ENCODE results near the gene ABHD16A.

DNA sequence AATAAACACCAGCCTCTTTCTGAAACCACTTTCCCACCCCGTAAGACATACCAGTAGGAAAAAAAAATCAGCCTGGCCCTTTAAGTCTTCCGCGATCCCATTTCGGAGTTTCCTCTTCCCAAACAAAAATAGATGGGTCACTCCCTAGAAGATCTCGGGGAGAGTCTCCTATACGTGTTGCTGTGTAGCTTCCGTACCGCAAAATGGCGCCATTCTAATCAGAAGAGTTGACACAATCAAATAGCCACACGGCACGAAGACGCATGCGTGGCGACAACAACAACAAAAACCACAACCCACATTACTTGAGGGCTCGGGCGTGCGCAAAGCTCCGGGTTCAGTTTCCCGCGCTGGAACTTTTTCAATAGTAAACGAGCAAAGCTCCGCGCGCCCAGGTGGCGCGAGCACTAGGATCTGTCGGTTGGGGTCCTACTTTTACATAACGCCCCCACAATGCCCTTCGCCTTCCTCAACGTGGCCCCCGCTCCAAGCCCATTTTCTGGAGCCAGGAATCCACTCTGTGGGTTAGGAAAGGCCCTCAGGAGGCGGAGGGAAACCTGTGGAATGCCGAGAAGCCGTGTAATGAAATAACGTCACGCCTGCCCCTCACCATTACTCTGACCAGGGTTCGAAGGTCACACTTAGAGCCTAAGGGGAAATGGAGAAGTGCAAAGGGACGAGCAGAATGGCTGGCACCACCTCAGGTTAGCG is 38.2 kb downstream of the ABHD16A start, which contains the start of gene GPANK1:
- TF ChIP-seq CTCF (IDR thresholded peaks at IDR 0.05): no peak
- TF ChIP-seq HOXB13 (CRISPR knock-in tag; IDR thresholded peaks at IDR 0.05; ENCODE audit: low read depth): no peak
- TF ChIP-seq KDM1A (IDR thresholded peaks at IDR 0.05; ENCODE audit: low read depth): no peak
- no peak for TF ChIP-seq POLR2AphosphoS2 (conservative IDR thresholded peaks at IDR 0.05; ENCODE audit: low read length)
- TF ChIP-seq, protein P1, sequence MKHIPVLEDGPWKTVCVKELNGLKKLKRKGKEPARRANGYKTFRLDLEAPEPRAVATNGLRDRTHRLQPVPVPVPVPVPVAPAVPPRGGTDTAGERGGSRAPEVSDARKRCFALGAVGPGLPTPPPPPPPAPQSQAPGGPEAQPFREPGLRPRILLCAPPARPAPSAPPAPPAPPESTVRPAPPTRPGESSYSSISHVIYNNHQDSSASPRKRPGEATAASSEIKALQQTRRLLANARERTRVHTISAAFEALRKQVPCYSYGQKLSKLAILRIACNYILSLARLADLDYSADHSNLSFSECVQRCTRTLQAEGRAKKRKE (CRISPR knock-in tag; IDR thresholded peaks at IDR 0.05; ENCODE audit: low read depth): no peak
- no peak for TF ChIP-seq HOXA7 (CRISPR knock-in tag; IDR thresholded peaks at IDR 0.05)
- no peak for TF ChIP-seq USF2 (IDR thresholded peaks at IDR 0.05)

Measured in A549 (cell line).